ENCODE results near the gene ADGRV1.

The ADGRV1 gene

DNA sequence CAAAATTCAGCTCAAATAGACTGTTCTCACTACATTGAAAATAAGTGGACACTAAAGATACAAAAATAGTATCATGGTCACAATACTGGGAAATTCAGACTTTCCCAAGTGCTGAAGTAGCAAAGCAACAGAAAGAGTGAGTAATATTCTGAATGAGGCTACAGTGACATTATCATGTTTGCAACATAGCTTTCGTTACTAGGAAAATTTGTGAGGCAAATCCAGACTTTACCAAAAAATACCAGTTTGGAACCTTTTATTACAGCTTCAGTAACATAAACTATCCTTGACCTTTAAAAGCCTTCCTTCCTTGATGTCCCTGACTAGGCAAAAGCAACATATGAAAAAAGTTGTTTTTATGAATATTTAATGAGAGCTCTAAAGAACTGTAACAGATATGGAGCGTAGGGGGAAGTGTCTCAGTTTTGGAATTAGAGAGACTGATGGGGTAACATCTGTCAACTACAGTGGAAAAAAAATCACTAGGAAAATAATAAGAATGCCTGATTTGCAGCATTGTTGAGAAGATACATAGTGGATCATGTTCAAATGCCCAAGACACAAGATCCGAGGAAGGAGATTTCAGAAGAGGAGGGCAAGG, 312.9 kb downstream of the ADGRV1 start:
- no peak for DNase-seq (ENCODE audit: low read depth in 2 of 2)

DNA sequence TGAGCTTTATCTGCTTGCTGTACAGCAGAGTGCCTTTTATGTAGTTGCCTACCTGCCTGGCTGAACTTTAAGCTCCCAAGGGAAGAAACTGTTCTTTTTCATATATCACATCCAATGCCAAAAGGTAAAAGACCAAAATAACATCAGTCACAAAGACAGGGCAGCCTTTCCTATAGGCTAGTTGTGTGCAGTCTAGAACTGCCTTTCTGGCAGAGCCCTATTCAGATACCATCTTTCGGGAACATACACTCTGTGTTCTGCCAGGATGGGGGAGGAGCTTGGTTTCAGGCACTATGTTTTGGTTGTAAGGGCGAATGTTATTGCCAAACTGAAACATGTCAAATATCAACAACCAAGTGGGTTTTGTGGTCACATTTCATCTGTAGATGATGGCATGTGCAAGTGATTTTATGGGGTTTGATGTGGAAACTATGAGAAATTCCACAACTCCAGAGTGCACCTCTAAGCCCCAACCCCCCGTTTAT, 314.5 kb downstream of the ADGRV1 start:
- DNase-seq (ENCODE audit: low read depth in 2 of 2) = no peak

DNA sequence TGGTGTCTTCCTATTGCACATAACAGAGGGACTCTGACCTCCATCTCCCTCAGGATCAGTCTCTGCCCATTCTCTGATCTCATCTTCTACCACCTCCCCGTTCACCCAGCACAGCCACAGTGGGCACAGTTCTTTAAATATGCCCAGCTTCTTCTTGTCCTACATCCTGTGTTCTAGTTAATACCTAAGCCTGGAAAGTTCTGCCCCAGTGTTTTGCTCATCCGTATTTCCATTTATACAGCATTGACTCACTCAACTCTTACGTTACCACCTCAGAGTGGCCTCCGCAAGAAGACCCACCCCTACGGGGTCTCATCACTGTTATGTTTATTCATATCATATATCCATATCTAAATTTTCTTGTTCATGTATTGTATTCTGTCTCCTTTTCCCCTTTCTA, 315.5 kb downstream of the ADGRV1 start:
- DNase-seq (ENCODE audit: low read depth in 2 of 2) = no peak

DNA sequence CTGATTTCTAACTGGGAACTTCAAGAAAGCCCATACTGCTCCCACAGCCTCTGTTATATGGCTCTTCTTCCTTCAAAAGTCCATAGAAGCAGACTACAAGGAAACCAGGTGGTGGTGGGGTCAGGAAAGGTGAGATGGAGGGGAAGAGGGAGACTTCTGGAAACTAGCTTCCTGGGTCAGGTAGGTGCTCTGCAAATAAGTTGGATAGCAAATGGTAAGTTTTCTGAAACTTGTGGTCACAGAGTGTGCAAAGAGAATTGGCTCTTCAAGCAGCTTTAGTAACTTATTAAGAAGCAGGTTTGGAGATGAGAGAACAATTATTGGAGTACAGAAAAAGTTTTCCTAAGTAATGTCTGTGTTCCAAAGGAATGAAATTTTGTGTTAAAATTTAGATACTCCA, 316.9 kb downstream of the ADGRV1 start:
- no peak for DNase-seq (ENCODE audit: low read depth in 2 of 2)

DNA sequence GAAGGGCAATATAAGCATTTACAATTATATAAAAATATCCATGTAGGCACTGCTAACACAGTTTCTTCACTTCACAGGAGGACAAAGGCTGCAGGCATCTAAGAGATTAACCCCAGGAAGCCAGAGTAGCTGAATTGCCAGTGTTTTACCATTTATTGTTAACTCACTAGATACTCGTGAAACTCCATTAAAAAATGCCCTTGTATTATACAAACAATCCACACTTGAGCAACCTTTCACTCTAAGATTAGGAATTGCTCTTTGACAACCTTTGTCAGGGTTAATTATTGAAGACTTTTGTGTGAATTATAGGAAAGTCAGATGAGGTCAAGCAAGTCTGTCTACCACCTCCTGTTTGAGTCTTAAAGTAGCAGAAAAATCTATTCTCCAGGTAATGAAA, 317.8 kb downstream of the ADGRV1 start:
- DNase-seq (ENCODE audit: low read depth in 2 of 2) = no peak

DNA sequence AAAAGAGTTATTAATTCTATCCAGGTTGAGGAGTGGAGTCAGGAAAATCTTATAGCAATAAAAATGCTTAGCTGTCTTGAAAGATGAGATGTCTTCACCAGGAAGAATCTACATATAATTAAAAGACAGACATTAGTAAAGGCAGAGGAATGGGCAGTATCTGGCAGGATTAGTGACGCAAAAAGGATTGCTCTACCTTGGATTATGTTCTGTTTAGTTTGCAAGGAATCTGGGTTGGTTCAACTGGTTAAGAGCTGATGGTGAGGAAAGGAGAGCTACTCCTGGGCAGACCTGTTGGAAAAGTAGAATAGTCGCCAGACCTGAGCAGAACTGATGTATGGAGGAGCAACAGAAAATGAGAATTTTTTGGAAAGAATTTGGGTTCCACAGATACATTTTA, 318.5 kb downstream of the ADGRV1 start:
- DNase-seq (ENCODE audit: low read depth in 2 of 2) = no peak

DNA sequence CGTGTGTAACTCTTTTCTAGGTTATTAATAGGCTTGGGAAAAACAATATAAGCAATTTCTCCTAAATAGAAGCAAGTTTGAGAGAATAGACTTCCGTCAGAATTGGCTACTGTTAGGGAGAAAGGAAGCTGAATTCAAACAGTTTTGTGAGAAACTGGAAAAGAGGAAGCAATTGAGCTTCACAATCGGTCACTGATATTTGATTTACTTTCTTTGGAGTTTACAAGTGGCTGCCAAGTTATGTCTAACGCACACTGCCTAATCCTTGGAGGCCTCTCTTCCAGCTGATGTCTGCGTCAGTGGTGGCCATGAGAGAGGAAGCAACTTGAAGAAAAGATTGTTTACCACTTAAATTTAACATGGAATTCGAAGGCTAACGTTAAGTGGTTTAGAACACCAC, 319.5 kb downstream of the ADGRV1 start:
- DNase-seq (ENCODE audit: low read depth in 2 of 2) = no peak

DNA sequence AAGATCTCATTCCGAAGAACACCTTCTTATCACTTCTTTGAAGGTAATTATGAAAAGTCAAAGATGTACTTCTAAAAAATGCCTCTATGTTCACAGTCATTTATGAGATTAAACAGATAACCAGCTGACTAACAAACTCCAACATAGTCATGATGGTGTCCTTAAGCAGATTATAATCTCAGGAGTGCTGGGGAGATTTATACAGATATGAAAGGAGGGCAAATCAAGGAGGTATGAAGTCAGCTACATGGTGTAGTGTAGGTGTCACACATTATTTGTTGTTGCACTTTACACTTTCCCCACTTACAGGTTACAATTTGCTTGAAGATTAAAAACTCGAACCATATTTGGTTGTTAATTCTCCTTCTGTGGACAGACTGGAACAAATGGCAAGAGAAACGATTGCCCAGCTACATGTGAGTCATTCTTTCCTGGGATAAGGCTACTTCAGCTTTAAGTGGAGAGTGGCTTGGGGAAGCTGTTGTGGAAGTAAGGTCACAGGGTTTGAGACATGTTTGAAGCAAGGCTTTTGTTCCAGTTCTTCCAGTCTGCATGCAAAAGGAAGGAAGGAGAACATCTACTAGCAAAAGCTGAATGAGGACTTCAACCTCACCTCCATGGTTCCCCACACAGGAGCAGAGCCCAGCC, 320.1 kb downstream of the ADGRV1 start:
- no peak for DNase-seq (ENCODE audit: low read depth in 2 of 2)

DNA sequence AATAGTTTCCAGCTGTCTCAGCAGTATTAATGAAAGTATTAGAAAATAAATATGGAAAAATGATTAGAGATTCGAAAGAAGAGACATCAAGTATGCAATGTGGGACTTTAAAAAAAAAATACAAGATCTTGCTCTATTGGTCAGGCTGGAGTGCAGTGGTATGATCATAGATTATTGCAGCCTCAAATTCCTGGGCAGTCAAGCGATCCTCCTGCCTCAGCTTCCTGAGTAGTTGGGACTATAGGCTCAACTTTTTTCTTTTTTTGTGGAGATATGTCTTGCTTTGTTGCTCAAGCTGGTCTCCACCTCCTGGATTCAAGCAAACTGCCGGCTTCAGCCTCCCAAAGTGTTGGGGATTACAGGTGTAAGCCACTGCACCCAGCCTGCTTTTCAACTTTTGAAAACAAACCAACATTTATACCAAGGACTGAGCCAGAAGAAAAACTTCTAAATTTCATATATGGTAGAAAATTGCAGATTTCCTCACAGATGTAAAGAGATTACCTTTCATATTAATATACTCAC, 323.1 kb downstream of the ADGRV1 start:
- no peak for DNase-seq (ENCODE audit: low read depth in 2 of 2)

DNA sequence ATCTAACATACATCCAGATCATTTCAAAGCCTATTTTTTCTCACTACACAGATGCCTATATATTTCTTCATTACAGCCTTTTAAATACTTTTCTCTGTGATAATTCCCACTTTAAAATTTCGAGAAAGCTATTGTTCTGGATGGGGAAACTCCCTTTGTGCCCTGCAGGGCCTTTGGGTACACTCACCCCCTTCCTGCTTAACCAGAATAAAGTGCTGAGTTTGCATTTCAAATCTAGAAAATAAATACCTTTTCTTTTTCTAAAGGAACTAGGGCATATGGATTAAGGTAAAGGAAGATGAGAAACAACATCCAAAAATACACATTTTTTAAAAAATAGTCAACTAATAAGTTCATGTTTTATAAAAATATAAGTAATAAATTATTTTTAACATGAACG, 323.9 kb downstream of the ADGRV1 start:
- no peak for DNase-seq (ENCODE audit: low read depth in 2 of 2)

DNA sequence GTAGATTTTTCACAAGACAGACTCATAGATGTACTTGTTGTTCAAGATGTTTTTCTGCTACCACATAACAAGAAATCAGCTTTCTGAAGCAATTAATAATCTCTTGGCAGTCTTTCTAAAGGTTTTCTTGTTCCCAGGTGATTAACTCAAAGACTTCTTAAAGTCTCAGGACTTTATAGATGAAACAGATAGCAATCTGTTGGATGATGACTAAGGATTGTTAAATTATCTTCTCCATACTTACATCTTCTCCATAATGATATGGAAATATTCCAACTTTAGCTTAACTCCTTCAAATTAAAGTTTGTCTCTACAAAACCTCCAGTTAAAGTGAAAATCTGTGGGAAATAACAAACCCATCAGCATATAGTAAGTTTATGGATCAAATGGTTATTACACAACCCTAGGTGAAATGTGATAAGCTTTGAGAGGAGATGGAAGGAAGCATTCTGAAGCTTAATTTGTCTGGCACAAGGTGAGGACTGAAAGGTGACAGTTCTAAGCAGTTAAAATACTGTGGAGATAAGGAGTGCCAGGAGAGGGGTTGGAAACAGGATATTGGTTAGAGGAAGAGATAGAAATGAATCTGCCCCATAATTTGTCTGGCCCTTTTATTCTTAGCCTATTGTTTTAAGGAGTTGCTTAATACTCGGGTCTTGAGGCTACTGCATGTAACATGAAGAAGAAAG, 326.7 kb downstream of the ADGRV1 start:
- DNase-seq (ENCODE audit: low read depth in 2 of 2) = no peak

DNA sequence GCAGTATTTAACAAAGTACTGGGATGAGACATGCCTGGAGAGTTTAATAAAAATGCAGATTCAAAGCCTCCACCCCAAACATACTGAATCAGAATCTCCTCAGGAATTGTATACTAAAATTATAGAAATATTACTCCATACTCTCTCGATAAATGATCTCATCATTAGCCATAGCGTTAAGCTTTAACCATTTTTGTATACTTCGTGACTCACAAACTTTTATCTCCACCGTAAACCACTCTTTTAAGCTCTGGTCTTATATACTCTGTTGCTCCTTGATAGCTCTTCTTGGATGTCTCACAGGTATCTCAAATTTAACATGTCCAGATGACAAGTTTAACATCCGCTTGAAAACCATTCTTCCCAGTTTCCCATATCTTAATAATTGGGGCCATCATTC, 327.8 kb downstream of the ADGRV1 start:
- no peak for DNase-seq (ENCODE audit: low read depth in 2 of 2)

DNA sequence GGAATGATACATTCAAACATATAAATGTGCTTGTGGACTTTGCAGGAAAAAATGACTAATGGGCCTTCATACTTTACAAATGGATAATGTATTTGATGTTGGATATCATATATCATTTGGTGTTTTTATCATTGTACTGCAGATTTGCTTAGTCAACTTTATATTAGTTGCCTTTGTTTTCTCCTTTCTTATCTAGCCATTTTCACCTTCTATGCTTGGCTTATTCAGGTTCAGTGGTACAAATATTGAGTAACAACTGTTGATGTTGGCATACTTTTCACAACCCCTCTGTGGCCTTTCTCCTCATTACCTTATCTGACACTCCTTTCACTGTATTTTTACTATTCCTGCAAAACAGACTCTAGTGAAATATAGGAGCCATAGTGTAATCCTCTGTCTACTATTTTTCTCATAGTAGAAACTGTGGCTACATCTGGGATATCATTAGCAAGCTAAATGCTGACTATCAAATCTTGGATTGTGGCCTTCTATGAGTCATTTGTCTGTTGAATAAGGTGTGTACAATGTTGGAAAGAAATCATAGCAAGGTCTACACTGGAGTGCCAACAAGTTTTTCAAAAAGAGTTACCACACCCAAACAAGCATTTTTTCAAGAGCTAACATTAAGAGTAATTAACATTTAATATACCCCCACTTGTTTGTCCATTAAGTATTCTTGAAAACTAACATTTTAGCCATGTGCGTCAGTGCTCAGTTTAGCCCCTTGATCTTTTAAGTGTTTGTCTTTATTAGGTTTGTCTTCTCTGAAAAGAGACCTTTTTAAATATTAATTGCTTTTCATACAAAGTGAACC, 330.1 kb downstream of the ADGRV1 start:
- no peak for DNase-seq (ENCODE audit: low read depth in 2 of 2)

DNA sequence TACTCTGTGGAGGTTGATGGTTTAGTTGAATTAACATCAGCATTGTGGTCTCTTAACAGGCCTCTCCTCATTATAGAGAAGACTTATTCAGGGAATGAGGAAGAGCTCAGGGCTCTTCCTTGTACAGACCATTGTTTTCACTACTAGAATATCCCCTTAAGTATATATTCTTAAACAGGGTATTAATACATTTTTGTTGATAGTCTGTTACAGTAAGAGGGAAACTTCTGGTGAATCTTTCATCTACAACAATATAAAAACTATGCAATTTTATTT, 330.7 kb downstream of the ADGRV1 start:
- DNase-seq (ENCODE audit: low read depth in 2 of 2) = no peak

DNA sequence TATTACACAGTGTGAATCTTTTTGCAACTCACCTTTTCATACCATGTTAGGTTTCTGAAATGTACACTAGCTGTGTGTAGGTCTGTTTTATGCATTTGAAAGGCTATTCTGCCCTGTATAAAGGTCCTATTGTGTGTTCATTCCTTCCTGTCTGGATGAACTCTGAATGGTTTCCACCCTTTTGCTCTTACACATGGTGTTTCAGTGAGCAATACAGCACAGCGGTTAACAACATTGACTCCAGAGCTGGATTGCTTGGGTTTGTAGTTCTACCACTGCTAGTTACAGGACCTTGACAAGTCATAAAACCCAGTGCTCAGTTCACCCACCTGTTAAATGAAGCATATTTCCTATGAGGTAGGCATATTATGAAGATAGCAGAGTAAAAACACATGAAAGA, 331.6 kb downstream of the ADGRV1 start:
- no peak for DNase-seq (ENCODE audit: low read depth in 2 of 2)

DNA sequence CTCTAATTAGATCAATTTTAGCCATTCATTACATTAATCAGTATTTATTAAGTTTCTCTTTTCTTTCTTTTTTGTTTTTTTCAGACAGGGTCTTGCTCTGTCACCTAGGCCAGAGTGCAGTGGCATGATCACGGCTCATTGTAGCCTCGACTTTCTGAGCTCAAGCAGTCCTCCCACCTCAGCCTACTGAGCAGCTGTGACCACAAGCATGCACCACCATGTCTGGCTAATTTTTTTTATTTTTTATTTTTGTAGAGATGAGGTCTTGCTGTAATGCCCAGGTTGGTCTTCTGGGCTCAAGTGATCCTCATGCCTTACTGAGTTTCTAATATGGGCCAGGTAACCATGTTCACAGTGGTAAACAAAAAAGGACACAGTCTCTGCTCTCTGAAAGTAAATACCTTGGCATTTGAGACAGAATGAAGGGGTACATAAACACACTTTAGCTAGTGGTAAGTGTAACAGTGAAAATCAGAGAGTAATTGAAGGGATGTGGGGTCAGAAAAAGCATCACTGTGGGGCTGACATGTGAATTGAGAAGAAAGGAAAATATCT, 336.3 kb downstream of the ADGRV1 start:
- DNase-seq (ENCODE audit: low read depth in 2 of 2) = no peak

DNA sequence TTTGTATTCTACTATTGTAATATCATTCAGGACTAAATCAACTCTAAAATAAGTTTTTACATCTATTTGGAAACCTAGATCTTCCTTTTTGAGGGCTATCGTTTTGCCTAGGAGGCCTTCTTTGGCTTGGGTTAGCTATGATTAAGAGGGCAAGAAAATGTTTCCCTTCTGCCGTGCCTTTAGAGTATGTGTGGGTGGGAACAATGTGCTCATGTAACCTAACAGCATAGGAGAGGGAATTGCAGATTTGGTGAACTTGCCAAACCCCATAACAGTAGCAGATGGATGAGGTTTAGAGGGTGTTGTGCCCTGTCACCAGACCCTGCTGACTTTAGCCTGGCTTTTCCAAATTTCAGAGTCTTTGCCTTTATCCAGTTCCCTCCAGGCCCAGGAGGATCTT, 339.0 kb downstream of the ADGRV1 start:
- no peak for DNase-seq (ENCODE audit: low read depth in 2 of 2)

DNA sequence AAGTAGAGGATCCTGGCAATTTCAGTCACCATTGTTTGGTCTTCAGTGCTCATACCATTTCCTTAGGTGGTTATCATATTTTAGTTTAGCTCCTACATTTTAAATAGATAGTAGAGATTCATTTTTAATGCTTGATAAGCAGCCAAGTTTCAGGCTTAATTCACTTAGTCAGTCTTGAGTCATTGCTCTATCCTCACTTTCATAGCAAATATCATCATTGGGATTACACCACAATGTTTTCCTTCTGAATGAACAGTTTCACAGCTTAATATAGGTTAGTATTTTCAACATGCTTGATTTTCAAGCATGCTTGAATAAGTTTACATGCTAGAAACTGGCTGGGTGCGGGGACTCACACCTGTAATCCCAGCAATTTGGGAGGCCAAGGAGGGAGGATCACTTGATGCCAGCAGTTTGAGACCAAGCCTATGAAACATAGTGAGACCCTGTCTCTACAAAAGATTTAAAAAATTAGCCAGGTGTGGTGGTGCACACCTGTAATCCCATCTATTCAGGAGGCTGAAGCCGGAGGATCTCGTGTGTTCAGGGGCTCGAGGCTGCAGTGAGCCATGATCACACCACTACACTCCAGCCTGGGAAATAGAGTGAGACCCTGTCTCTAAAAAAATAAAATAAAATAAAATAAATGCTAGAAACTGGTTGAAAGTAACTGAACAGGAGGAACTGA, 339.9 kb downstream of the ADGRV1 start:
- DNase-seq (ENCODE audit: low read depth in 2 of 2) = no peak

DNA sequence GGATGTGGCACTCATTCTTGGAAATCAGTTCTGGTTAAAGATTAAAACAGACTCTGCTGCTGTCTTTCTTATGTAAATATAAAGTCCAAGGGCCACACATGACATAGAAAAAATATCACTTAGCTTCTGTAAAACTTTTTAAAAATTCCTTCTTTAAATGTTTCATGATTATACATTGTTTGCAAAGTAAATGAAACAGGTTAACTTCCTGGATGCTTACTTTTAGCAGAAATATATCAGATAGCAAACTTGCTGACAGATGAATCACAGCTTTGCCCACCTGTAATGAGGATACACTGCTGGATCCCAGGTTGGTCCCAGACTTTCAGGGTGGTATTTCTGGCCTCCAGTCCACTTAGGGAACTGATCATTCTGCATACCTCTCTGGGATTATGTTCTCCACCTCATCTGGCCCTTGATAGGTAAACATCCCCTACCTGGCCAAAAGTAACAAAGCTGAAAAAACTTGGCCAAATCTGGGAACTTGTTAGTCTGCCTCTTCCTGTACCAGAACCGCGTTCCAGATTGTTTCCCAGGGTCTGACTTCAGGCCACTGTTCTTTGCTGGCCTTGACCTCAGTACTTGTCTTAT, 340.5 kb downstream of the ADGRV1 start:
- no peak for DNase-seq (ENCODE audit: low read depth in 2 of 2)

DNA sequence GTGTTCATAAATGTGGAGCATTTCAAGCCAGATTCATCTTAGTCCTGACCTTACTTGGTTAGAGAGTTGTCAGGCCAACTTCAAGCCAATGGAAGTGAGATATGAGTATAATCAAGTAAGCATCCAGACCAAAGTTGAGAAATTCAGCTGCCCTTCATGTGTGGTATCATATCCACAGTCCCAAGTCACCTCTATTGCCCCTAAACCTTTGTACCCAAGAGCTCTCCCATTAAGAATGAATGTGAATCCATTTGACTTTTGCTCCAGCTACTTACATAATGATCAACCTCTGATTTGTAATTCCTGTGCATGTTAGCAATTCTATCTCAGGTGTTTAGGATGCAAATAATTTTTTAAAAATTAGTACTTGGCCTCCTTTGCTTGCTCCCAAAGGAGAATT, 342.7 kb downstream of the ADGRV1 start:
- DNase-seq (ENCODE audit: low read depth in 2 of 2) = no peak

DNA sequence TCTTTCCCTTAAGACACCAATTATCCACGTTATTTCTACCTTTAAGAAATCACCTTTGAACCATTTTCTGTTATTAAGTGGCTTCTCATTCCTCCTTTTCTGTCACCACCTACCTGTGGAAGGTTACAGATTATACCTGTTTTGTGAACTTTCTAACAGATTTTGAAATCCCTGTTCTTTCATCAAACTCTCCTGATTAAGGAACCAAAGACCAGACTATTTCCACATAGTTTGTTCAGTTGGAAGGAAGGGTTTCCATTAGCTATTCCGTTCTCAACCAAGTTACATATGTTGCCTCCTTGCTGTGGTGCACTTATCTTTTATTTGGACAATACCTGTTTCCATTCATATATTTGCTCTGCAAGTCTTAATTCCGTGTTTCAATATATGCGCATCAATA, 343.6 kb downstream of the ADGRV1 start:
- no peak for DNase-seq (ENCODE audit: low read depth in 2 of 2)

All from stimulated activated CD8-positive, alpha-beta memory T cell treated with anti-CD3 and anti-CD28 coated beads, Interleukin-7, amount 100 ng/mL, for 1 hour (primary cell).